Uterus (tissue), 4 donors: ENCODE data around the gene YBX2. TPM values are rescaled to one million over a fixed set of nuclear protein-coding genes. Genes with fewer than 3 reads are reported as not detected.

Experiments
- DNase-seq, 2 donors: peaks; one replicate each; pipeline ENCODE4 v3.0.0-alpha.2; 2019 to 2020
- H3K27ac ChIP-seq, 2 donors: fragments of 200-600 bp; sonication (generic); 1 replicate in 1 of 2; 2 replicates in 1 of 2; pipeline ENCODE4 v1.5.1; 2016 to 2018
- H3K27me3 ChIP-seq, 2 donors: fragments of 200-600 bp; sonication (generic); one replicate each; pipeline ENCODE4 v1.5.1; 2018 to 2019; ENCODE audit warnings: control low read depth in 1 of 2
- H3K36me3 ChIP-seq, 2 donors: fragments of 200-600 bp; sonication (generic); one replicate each; pipeline ENCODE4 v1.5.1; 2019; ENCODE audit warnings: control low read depth in 1 of 2
- H3K4me1 ChIP-seq, 2 donors: fragments of 200-600 bp; sonication (generic); one replicate each; pipeline ENCODE4 v1.5.1; 2018 to 2019; ENCODE audit warnings: control low read depth in 1 of 2
- H3K4me3 ChIP-seq, 2 donors: fragments of 200-600 bp; sonication (generic); 1 replicate in 1 of 2; 2 replicates in 1 of 2; pipeline ENCODE4 v1.5.1; 2018 to 2019; ENCODE audit warnings: mild to moderate bottlenecking in 1 of 2
- H3K9me3 ChIP-seq, 2 donors: fragments of 200-600 bp; sonication (generic); one replicate each; pipeline ENCODE4 v1.5.1; 2019; ENCODE audit warnings: control low read depth in 1 of 2
- POLR2A ChIP-seq, 2 donors: fragments of 450-650 bp; IDR thresholded peaks; one replicate each; pipeline ENCODE4 v1.6.1; 2016; ENCODE audit warnings: antibody characterized with exemption in 2 of 2, mild to moderate bottlenecking in 1 of 2, moderate library complexity in 1 of 2
- intact Hi-C: fragments of 100-400 bp; cut with DNase I; formaldehyde crosslinking; loops from one replicate; pipeline ENCODE4 v1.15.1; 2023; ENCODE audit warnings: low total_unique reads
- total RNA-seq, 4 donors: library from RNA; depleted of rRNA in 3 of 4; stranded (reverse); fragments of >200 nt in 3 of 4; gene quantifications; one replicate each; pipeline versions ENCODE4 v1.1.0 to v1.2.4, GENCODE V29; 2014 to 2023
- TF ChIP-seq, protein P1 (sequence below), 4 experiments: fragments of 200-600 bp in 2 of 4; fragments of 450-650 bp in 2 of 4; sonication (generic) in 2 of 4; IDR thresholded peaks; one replicate each; pipeline ENCODE4 v1.5.1; 2016 to 2019; ENCODE audit warnings: antibody characterized with exemption in 4 of 4, mild to moderate bottlenecking in 2 of 4, moderate library complexity in 1 of 4
- donor health status: DM: yes; HTN: yes; CAD: no.

YBX2 gene
- total RNA-seq, 4 donors from 2014 or later: 2.4 to 4.4 TPM; not detected in 2

DNA sequence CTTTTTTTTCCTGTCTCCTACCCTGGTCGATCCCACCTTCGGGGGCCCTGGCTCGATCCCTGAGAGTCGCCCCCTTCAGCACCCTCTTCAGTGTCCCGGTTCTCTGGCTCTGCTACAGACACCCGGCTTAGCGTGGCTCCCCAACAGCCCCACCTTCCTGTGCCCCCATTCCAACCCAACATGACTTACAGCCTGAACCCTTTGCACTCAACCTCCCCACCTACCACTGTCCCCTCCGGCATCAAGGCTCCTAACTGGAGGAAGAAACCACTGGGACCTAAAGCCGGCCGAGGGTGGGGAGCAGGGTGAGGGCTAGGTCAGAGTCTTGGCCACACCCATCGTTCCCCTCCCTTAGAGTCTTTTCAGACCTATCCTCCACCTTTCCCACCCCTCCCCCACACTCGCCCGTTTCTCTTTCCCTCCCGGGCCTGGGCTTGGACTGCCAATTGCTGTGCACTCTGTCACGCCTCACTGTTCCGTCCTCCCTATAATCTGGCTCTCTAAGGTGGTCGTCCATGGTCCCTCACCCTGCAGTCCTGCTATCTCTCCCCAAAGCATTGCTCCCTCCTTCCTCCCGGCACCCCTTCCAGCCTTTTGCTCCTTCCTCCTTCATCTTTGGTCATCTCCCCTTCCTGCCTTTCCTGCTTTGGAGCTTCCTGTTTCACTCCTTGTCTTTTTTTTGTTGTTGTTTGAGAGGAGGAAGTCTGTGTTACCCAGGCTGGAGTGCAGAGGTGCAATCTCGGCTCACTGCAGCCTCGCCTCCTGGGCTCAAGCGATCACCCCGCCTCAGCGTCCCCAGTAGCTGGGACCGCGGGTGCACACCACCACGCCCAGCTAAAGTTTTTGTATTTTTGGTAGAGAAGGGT is 31.3 kb downstream of the YBX2 start:
- H3K9me3 ChIP-seq: no peaks in the 10 kb centered on the region
- peaks cover 21 to 27% of the 10 kb centered on the region in 2 donors for H3K27me3 ChIP-seq
- TF ChIP-seq, protein P1, sequence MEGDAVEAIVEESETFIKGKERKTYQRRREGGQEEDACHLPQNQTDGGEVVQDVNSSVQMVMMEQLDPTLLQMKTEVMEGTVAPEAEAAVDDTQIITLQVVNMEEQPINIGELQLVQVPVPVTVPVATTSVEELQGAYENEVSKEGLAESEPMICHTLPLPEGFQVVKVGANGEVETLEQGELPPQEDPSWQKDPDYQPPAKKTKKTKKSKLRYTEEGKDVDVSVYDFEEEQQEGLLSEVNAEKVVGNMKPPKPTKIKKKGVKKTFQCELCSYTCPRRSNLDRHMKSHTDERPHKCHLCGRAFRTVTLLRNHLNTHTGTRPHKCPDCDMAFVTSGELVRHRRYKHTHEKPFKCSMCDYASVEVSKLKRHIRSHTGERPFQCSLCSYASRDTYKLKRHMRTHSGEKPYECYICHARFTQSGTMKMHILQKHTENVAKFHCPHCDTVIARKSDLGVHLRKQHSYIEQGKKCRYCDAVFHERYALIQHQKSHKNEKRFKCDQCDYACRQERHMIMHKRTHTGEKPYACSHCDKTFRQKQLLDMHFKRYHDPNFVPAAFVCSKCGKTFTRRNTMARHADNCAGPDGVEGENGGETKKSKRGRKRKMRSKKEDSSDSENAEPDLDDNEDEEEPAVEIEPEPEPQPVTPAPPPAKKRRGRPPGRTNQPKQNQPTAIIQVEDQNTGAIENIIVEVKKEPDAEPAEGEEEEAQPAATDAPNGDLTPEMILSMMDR (IDR thresholded peaks at IDR 0.05): no peak
- TF ChIP-seq POLR2A (IDR thresholded peaks at IDR 0.05): no peak
- no peaks in the 10 kb centered on the region for H3K4me1 ChIP-seq
- no peaks in the 10 kb centered on the region for H3K36me3 ChIP-seq
- intact Hi-C loops: no loop called here
- no peak overlapping the region for H3K27ac ChIP-seq
- no peak overlapping the region for H3K4me3 ChIP-seq
- no peak for DNase-seq

DNA sequence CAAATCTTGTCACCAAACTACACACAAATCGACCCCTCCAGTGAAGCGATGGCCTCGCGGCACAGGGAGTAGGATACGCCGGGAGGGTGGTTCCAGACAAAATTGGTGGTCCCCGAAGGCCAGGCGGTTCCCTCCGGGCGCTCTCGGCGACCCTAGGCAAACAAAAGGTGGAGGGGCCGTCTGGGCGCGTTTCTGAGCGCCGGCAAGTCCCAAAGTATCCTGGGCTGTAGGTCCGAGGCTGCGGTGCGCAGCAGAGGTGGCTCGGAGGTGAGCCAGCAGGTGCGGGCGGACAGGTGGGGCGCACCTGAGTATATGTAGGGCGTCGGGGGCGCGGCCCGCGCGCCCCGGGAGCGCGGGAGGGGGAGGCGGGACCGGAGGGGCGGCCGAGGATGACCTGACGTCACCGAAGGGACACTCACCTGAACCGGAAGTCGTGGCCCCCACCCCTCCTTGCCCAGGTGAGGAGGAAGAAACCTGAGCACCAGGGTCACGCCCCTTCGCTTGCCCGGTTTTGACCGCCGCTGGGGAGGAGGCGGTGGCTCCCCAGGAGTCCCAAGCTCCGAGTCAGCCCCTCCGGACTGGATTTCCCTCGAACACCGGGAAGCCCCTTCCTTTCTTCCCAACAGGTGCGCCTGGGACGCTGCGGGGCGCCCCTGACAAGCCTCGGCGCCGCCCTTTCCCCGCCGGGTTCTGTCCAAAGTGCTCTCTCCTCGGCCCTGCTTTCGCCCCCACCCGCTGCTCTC is 32.1 kb downstream of the YBX2 start, which contains the start of gene CLDN7:
CLDN7 (minus strand) TSS at position 287 of the 743 bp plus-strand sequence. CDS start 435 bp downstream, outside the sequence.
- Histone ChIP-seq H3K9me3 (no peaks in the 10 kb centered on the region), H3K4me3 (peak within 1 kb of the TSS; percentile 2 to 7), H3K27ac (no peak within 1 kb of the TSS), H3K27me3 (peaks cover 21 to 27% of the 10 kb centered on the region in 2 donors), H3K4me1 (no peaks in the 10 kb centered on the region), H3K36me3 (no peaks in the 10 kb centered on the region)
- no peak for DNase-seq
- intact Hi-C loops: no loop called here
- TF ChIP-seq POLR2A (IDR thresholded peaks at IDR 0.05): peak in 1 of 2 donors; percentile 50
- TF ChIP-seq, protein P1 (IDR thresholded peaks at IDR 0.05): no peak

DNA sequence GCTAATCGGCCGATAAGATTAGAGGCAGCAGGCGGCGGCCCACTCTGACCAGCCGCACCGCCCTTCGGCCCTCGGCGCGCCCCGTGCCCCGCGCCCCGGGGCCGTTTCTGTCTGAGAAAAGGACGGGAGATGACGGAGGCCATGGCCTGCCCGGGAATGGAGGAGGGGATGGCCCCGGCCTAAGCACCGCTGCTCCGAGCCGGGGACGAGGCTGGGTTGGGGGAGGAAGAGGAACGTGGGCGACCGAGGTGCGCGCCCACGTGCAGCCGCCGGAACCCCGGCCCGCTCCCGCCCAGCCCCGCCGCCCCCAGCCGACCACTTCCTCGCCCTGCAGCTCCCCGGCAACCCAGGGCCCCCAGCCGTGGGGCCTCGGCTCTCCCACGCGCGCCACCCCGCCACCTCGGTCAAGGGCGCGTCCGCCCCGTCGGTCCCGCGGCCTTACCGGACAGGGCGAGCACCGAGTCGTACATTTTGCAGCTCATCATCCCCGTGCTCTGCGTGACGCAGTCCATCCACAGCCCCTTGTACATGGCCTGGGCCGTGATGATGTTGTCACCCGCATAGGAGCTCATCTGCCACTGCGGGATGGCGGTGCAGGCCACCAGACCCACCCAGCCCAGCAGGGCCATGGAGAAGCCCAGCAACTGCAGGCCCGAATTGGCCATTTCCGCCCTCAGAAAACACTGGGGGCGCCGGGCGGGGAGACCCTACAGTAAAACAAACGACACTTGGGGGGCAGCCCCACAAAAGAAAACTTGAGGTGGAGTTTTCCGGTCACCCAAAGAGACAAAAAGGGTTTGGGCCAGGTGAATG is 32.9 kb downstream of the YBX2 start:
- intact Hi-C loops: no loop called here
- no peaks in the 10 kb centered on the region for H3K36me3 ChIP-seq
- H3K4me3 ChIP-seq: peak overlapping the region; percentile 2 to 7
- no peaks in the 10 kb centered on the region for H3K9me3 ChIP-seq
- TF ChIP-seq, protein P1 (IDR thresholded peaks at IDR 0.05): no peak
- no peak for TF ChIP-seq POLR2A (IDR thresholded peaks at IDR 0.05)
- no peaks in the 10 kb centered on the region for H3K4me1 ChIP-seq
- DNase-seq: no peak
- H3K27ac ChIP-seq: no peak overlapping the region
- H3K27me3 ChIP-seq: peaks cover 21 to 27% of the 10 kb centered on the region in 2 donors

DNA sequence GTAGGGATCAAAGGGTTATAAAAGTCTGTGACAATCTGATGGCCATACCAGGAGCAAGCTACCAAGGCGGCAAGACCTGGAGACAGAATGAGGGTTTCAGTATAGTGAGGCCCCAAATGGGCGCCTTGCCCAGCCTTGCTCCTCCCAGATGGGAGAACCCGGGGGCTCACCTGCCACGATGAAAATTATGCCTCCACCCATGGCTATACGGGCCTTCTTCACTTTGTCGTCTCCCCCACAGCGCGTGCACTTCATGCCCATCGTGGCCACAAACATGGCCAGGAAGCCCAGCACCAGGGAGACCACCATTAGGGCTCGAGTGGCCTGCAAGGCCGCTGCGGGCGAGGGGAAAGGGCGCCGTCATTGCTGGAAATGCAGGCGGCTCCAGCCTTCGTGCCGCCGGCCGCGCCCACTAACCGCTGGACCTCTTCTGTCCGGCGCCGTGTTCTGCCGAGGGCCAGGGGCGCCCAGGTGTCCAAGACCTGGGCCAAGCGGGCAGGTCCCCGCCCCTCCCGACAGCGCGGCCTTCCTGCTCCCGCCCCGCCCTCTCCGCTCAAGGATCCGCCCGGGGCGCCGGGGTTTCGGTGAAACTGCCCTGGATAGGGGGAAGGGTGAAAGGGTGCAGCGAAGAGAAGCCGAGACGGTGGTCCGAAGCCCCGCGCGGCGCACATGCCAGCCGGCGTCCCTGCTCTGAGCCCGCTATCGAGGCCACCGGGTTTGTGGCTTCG is 33.6 kb downstream of the YBX2 start:
- Histone ChIP-seq H3K9me3 (no peaks in the 10 kb centered on the region), H3K4me3 (peak overlapping the region; percentile 2 to 7), H3K4me1 (no peaks in the 10 kb centered on the region), H3K27me3 (peaks cover 21 to 27% of the 10 kb centered on the region in 2 donors), H3K36me3 (no peaks in the 10 kb centered on the region), H3K27ac (no peak overlapping the region)
- TF ChIP-seq, protein P1 (IDR thresholded peaks at IDR 0.05): no peak
- TF ChIP-seq POLR2A (IDR thresholded peaks at IDR 0.05): no peak
- intact Hi-C loops: no loop called here
- no peak for DNase-seq
